GM12874 (cell line): ENCODE measurements around the gene LRRC4C.

Experiments used
- TF ChIP-seq, protein P1 (sequence below): IDR thresholded peaks from 2 replicates; pipeline ENCODE4 v1.5.1; 2011; ENCODE audit warnings: low read depth, mild to moderate bottlenecking, control low read depth, low read length, moderate library complexity; ENCODE audit not compliant: insufficient read depth

Gene LRRC4C

GRCh38 chr11:41382927-41383326 is 76.5 kb downstream of the LRRC4C start:
- TF ChIP-seq, protein P1, sequence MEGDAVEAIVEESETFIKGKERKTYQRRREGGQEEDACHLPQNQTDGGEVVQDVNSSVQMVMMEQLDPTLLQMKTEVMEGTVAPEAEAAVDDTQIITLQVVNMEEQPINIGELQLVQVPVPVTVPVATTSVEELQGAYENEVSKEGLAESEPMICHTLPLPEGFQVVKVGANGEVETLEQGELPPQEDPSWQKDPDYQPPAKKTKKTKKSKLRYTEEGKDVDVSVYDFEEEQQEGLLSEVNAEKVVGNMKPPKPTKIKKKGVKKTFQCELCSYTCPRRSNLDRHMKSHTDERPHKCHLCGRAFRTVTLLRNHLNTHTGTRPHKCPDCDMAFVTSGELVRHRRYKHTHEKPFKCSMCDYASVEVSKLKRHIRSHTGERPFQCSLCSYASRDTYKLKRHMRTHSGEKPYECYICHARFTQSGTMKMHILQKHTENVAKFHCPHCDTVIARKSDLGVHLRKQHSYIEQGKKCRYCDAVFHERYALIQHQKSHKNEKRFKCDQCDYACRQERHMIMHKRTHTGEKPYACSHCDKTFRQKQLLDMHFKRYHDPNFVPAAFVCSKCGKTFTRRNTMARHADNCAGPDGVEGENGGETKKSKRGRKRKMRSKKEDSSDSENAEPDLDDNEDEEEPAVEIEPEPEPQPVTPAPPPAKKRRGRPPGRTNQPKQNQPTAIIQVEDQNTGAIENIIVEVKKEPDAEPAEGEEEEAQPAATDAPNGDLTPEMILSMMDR, result no peak

DNA sequence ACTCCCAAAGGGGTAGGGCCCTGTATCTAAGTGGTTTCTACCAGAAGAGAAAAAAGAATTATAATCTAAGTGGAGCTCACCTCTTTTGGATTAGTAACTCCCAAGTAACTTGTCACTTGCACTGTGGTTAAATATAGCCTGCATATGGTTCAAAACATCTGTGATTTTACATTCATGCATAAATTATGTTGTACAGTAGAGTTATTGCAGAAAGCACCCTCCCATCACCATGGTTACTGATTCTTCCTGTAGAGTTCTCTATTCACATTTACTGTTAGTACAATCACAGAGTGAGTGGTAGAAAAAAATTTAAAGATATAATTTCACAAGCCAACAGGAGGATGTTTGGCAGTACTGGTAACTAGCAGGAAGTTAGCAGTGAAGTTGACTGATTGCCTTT is 80.4 kb downstream of the LRRC4C start:
- TF ChIP-seq, protein P1, result no peak

DNA sequence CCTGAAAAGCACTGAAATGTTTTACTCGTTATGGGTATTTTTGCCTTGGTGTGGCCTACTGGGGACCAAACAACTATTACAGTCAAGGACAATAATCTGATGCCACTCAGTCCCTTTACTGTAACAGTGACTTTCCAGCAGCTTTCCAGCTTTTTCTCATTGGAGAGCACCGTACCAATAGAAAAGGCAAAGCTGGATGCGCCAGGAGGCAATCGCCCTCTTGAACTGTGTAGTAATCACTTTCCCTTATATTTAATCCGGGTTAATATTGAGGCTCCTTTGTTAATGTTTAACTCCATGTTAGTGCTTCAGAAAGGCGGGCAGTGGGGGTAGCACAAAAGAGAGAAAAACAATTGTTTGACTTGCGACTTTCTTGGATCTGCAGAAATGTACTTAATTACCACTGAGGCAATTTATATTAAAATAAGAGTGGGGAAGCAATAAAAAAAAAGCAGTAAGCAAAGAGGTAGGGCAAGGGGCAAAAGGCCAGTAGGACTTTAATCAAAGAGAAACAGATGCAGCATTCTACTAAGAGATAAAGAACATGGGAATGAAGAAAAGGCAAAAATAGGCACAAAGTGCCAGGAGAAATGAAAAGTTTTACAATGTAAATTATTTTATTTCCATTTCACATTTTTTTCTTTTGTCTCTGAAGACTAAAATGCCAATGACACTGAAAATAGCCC is 81.6 kb downstream of the LRRC4C start:
- TF ChIP-seq, protein P1, result no peak

DNA sequence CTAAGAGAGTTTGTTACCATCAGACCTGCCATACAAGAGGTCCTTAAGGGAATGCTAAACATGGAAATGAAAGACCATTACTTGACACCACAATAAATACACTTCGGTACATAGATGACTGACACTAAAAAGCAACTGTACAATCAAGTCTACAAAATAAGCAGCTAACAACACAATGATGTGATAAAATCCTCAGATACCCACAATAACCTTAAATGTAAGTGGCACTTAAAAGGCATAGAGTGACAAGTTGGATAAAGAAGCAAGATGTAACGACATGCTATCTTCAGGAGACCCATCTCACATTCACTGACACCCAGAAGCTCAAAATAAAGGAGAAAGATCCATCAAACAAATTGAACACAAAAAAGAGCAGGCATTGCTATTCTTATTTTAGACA is 107.6 kb downstream of the LRRC4C start:
- TF ChIP-seq, protein P1, result no peak

DNA sequence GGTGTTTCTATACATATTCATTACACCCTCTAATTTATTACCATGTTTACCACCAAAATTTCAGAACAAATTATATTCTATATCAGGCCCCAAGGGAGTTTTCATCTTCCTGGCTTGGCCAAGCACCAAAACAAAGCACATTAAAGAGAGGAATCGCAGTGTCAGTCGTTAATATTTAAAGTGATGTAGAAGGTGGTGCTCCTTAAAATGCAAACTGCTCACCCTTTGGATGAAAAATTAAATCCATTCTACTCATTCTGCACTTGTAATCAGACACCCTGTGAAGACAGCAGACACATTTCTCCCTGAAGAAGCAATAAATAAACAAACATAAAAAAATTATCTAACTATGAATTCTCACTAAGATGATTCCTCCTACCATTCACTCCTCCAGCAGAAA is 113.4 kb downstream of the LRRC4C start:
- TF ChIP-seq, protein P1, result no peak

GRCh38 chr11:41334007-41334933 is 125.2 kb downstream of the LRRC4C start:
- TF ChIP-seq, protein P1, result no peak

DNA sequence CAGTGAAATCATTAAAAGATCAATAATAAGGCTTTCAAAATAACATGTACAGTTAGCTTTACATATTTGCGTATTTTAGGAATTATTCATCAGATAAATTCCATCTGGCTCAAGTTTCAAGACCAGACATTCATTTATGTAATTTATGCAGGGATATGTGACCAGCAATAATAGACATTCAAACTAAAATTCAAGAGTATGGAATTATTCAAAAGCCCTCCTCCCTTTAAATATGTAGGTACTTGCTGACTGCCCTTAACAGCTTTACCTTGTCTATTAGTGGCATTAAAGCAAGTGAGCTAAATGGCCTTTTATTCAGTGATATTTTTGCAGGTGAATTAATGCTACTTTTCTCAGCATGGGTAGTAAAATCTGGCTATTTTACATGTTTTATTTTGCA is 126.1 kb downstream of the LRRC4C start:
- TF ChIP-seq, protein P1, result no peak
